Stimulated activated CD8-positive, alpha-beta memory T cell treated with anti-CD3 and anti-CD28 coated beads, Interleukin-7, amount 100 ng/mL, for 24 hours (primary cell): ENCODE measurements around the gene GLIS2.

Experiments
- DNase-seq: peaks from one replicate; pipeline ENCODE4 v3.0.0-alpha.2; 2020; ENCODE audit warnings: low read depth

Gene GLIS2

GRCh38 chr16:4352843-4353242 lies 37.0 kb downstream of the GLIS2 start:
- no peak for DNase-seq

- DNase-seq: no peak
Observed at GRCh38 chr16:4353675-4354074, 37.8 kb downstream of the GLIS2 start.

- DNase-seq: no peak
Observed at GRCh38 chr16:4354512-4355409, 38.9 kb downstream of the GLIS2 start.

DNA sequence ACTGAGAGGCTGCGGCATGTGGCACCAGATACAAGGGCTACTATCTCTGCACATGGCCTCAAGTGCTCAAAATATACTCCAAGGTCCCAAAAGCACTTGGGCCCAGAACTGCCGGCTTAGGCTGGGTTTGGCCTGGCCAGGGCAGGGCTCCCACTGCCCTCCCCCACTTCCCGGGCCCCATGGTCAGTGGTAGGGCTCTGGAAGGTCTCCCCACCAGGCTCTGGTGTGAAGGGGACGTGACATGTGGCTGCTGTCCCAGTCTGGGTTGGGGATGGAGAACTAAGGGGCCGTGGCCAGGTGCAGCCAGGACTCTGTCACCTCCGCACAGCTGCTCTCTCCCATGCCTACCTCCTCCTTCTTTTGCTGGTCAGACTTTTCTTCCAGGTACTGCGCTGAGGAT lies 41.0 kb downstream of the GLIS2 start:
- DNase-seq: no peak

GRCh38 chr16:4358236-4358635 lies 42.4 kb downstream of the GLIS2 start:
- DNase-seq: no peak

DNA sequence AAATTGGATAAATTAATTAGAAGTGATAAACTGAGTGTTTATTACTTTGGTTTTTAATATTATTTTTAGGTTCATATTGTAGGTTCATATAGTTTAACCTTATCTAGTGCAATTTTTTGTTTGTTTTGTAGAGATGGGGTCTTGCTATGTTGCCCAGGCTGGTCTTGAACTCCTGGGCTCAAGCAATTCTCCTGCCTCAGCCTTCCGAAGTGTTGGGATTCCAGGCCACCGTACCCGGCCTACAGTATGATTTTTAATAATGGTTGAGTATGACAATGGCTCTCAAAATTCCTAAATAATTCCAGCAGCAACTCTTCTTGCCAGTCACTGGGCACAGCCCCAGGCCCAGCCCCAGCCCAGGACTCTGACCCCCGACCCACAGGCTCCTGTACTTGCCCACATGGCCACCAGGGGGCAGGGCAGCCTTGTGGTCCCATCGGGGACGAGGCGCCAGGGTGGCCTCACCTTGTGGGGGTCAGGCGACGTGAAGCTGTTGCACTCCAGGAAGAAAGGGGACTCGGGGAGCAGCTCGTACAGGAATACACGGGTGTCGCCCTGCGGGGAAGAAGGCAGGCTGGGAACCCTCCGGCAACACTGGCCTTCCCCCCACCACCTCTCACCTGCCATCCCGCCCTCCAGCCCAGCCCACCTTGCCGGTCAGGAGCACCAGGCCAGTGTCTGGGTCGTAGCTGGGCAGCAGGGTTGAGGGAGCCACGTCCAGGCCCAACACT lies 43.1 kb downstream of the GLIS2 start:
- peak; percentile 53 for DNase-seq

- no peak for DNase-seq
Observed at GRCh38 chr16:4359914-4360313, 44.0 kb downstream of the GLIS2 start.

DNA sequence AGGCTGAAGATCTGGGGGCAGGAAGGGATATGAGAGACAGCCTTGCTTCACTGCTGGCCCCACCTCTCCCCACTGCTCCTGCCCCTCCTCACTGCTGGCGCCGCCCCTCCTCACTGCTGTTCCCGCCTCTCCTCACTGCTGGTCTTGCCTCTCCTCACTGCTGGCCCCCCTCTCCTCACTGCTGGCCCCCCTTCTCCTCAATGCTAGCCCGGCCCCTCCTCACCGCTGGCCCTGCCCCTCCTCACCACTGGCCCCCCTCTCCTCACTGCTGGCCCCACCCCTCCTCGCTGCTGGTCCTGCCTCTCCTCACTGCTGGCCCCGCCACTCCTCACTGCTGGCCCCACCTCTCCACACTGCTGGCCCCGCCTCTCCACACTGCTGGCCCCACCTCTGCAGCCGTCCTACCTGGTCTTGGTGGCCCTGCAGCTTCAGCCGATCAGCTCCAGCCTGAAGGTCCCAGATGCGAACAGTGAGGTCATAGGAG lies 44.7 kb downstream of the GLIS2 start:
- DNase-seq: no peak

DNA sequence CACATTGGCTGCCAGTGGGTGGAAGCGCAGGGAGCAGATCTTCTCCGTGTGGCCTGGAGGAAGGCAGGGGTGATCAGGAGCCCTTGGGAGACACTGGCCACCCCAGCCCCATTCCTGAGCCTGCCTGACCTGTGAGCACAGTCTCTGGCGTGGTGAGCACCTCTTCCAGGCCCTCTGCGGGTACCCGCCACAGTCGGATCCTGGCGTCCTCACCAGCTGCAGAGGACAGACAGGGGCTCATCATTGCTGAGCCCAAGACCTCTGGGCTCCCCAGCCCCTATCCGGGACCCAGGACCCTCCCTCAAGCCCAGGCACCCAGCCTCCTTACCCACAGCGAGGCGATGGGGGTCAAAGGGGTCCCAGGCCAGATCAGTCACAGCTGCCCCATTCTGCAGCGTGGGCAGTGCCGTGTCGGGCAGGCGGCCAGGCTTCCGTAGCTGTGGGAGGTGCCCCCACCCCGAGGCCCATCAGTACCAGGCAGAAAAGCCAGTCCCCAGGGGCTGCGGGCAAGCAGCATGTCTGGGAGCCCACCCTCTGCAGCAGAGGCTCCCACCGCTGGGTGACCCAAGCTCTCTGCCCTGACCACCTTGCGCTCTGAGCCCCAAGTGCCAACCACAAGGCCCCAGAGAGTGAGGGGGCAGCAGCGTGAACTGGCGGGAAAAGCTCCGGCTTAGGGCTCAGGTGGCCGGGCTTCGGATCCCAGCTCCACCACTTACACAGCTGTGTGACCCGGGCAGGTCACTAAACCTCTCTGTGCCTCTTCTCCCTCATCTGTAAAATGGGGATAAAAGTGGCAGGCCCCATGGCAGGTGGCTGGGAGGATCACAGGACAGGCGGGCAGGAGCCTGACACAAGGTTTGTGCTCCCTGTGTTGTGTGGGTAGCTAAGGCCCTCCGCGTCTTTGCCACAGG lies 45.4 kb downstream of the GLIS2 start:
- DNase-seq: no peak

DNA sequence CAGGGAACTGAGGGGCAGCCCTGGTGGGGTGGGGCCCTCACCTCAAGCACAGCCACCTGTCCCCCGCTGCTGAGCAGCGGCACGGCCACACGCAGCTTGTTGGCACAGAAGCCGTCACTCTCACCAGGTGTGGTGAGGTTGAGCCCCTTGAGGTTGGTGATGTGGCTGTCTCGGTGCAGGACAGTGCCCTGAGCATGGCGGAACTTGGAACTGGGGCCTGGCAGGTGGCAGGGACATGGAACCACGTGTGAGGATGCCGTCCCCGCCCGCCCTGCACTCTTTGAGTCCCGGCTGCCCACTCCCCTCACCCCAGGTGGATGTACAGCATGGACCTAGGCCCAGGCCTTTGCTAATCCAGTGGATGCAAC lies 46.1 kb downstream of the GLIS2 start:
- no peak for DNase-seq

DNA sequence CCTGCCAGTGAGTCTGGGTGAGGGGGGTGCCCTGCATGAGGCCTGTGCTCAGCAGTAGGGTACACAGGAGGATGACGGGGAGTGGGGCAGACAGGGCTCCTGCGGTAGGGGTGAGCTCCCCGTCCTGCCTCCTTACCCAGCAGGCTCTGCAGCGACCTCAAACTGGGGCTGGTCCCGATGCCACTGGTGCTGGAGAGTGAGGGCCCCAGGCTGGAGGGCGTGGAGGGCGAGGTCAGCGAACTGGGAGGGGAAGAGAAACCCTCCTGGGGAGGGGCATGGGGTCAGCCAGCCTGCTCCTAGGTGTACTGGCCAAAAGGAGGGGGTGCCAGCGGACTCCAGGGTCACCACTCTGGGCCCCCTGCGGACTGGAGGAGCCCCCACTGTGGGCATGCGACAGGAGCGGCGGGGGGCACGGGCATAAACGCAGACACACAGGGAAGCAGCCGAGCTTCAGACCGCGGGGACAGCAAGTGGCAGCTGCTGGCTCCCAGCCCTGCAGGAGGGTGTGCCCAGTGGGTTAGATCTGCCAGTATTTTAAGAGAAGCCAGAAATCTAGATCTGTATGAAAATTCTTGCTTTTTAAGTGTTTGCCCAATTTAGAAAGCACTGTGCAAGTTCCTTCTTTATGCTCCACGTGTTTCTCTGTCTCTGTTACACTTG lies 46.7 kb downstream of the GLIS2 start:
- no peak for DNase-seq

GRCh38 chr16:4364196-4365013 lies 48.5 kb downstream of the GLIS2 start:
- DNase-seq: no peak

- DNase-seq: no peak
Observed at GRCh38 chr16:4365014-4365406, 49.1 kb downstream of the GLIS2 start.

GRCh38 chr16:4365615-4366014 lies 49.7 kb downstream of the GLIS2 start:
- no peak for DNase-seq

- no peak for DNase-seq
Observed at GRCh38 chr16:4366016-4366415, 50.1 kb downstream of the GLIS2 start.

DNA sequence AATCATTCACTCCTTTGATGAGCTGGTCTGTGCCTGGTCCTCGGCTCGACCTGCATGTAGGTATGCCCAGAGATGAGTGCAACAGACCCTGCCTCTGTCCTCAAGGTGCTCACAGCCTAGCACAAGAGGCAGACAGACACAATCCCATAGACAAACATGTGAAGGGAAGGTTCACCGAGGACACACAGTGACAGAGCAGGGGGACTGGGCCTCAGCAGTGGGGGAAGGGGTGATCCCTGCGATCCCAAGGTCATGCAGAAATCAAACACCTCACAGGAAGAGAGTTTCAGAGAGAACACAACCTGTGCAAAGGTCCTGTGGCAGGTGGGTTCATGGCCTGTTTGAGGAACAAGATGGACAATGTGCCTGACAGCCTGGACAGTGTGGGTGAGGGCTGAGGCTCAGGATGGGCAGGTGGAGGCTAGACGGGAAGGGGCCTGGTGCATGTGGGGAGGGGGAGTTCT lies 51.6 kb downstream of the GLIS2 start:
- no peak for DNase-seq

DNA sequence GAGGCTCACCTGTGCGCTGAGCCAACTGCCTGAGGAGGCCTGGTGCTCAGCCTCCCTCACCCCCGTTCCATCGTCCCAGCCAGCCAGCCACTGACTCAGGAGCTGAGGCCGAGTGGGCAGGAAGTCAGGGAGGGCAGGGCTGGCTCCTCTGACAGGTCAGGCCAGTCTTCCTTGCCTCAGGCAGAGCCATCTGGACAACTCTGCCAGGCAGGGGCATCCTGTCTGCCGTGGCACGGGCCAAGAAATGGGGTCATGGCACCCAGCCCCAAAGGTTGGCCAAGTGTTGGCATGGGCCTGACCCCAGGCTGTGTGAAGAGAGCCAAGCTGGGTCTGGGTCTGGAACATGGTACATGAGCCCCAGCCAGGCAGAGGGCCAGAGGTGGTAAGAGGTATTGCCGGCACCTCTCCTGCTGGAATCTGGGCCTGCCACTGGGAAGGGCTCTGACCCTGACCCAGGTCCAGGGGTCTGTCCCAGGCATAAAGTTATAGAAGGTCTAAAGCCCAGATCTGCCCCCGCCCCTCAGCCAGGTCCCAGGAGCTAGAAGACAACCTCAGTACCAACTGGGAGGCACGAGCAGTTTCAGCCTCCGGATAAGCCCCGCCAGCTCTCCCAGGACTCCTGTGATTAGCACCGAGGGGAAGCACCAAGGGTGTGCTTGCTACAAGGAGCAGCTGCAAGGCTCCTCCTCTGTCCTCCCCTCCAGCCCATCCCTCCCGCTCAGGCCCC lies 53.3 kb downstream of the GLIS2 start:
- DNase-seq: no peak

GRCh38 chr16:4370151-4370550 lies 54.3 kb downstream of the GLIS2 start:
- DNase-seq: no peak

GRCh38 chr16:4370570-4371356 lies 54.9 kb downstream of the GLIS2 start:
- no peak for DNase-seq
